ENCODE results near the gene PRRG4.
A peak's percentile ranks its signal among the peaks of the same experiment; 100 is the strongest.

PRRG4 gene

DNA sequence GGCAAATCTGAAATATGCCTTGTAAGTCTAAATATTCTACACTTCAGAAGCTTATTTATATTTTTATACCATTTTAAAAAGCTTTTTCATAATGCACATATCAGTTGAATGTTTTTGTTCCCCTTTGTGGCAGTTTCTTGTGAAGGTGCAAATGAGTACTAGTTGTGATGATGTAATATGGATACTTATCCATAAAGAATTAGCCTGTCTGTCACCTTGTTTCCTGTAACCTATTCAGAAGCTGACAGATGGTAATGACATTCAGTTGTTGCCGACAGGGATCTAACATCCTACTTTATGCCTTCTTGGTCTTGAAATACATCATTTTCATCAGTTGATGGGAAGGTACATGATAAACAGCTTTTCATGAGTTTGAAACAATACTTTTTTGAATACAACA, 65.7 kb downstream of the PRRG4 start:
- Histone ChIP-seq H3K27me3 (ENCODE audit: insufficient read depth, low read depth) (no peaks in the 10 kb centered on the region), H4K20me1 (ENCODE audit: insufficient read depth) (peaks cover 24% of the 10 kb centered on the region), H3K4me1 (ENCODE audit: low read depth, poor library complexity, severe bottlenecking) (peaks cover 51% of the 10 kb centered on the region), H3K36me3 (ENCODE audit: insufficient read depth) (no peaks in the 10 kb centered on the region), H2AFZ (ENCODE audit: low read depth) (no peak overlapping the region), H3K4me3 (IDR thresholded peaks at IDR 0.05; ENCODE audit: insufficient read depth, low read depth, low read length) (no peak overlapping the region), H3K4me2 (peak overlapping the region; percentile 74; the same call in 1 of the 2 replicates), H3K9ac (no peak overlapping the region), H3K79me2 (ENCODE audit: insufficient read depth, low read depth) (peaks cover 67% of the 10 kb centered on the region), H3K27ac (no peak overlapping the region)
- TF ChIP-seq, protein P1, sequence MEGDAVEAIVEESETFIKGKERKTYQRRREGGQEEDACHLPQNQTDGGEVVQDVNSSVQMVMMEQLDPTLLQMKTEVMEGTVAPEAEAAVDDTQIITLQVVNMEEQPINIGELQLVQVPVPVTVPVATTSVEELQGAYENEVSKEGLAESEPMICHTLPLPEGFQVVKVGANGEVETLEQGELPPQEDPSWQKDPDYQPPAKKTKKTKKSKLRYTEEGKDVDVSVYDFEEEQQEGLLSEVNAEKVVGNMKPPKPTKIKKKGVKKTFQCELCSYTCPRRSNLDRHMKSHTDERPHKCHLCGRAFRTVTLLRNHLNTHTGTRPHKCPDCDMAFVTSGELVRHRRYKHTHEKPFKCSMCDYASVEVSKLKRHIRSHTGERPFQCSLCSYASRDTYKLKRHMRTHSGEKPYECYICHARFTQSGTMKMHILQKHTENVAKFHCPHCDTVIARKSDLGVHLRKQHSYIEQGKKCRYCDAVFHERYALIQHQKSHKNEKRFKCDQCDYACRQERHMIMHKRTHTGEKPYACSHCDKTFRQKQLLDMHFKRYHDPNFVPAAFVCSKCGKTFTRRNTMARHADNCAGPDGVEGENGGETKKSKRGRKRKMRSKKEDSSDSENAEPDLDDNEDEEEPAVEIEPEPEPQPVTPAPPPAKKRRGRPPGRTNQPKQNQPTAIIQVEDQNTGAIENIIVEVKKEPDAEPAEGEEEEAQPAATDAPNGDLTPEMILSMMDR (conservative IDR thresholded peaks at IDR 0.05; ENCODE audit: low read depth, low read length): no peak

DNA sequence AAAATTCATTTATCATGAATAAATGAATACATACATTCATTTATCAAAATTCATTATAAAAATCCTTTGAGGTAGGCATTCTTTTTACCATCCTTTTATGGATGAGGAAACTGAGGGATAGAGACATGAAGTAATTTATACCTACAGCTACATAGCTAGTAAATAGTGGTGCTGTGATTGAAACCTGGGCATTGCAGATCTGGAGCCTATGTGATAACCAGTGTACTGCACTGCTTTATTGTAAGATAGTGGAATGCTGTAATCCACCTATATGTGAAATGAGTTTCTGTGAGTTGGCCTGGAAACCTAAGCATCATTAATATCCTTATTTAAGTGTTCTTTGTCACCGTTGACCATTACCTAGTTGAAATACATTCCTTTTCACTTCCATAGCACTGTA, 67.4 kb downstream of the PRRG4 start:
- Histone ChIP-seq H4K20me1 (ENCODE audit: insufficient read depth) (peaks cover 24% of the 10 kb centered on the region), H3K4me2 (no peak overlapping the region), H3K79me2 (ENCODE audit: insufficient read depth, low read depth) (peaks cover 82% of the 10 kb centered on the region), H3K27ac (no peak overlapping the region), H3K36me3 (ENCODE audit: insufficient read depth) (no peaks in the 10 kb centered on the region), H2AFZ (ENCODE audit: low read depth) (no peak overlapping the region), H3K9ac (no peak overlapping the region), H3K4me1 (ENCODE audit: low read depth, poor library complexity, severe bottlenecking) (peaks cover 42% of the 10 kb centered on the region), H3K27me3 (ENCODE audit: insufficient read depth, low read depth) (no peaks in the 10 kb centered on the region), H3K4me3 (IDR thresholded peaks at IDR 0.05; ENCODE audit: insufficient read depth, low read depth, low read length) (no peak overlapping the region)
- TF ChIP-seq, protein P1 (conservative IDR thresholded peaks at IDR 0.05; ENCODE audit: low read depth, low read length): no peak

DNA sequence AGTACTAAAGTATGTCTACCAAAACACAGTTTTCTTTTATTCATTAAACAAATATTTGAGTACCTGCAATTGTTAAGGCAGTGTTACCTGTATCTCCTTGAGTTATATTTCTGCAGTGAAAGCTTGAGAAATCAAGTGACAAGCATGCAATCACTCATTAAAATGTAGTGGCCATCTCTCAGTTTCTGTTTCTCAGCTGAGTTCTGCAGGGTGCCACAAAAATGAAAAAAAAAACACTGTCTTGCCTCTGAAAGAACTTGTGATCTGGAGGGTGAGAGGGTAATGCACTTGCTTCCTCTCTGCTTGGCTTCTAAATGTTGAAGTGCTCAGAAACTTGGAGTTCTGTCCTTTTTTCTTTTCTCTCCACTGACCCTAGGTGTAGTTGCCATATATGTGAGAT, 69.7 kb downstream of the PRRG4 start:
- TF ChIP-seq, protein P1 (conservative IDR thresholded peaks at IDR 0.05; ENCODE audit: low read depth, low read length): no peak
- H4K20me1 ChIP-seq (ENCODE audit: insufficient read depth): peaks cover 24% of the 10 kb centered on the region
- H3K27me3 ChIP-seq (ENCODE audit: insufficient read depth, low read depth): no peaks in the 10 kb centered on the region
- no peaks in the 10 kb centered on the region for H3K36me3 ChIP-seq (ENCODE audit: insufficient read depth)
- no peak overlapping the region for H2AFZ ChIP-seq (ENCODE audit: low read depth)
- H3K27ac ChIP-seq: peak overlapping the region; percentile 31; the same call in 1 of the 2 replicates
- peaks cover 42% of the 10 kb centered on the region for H3K4me1 ChIP-seq (ENCODE audit: low read depth, poor library complexity, severe bottlenecking)
- no peak overlapping the region for H3K9ac ChIP-seq
- peak overlapping the region; percentile 37 for H3K4me2 ChIP-seq
- no peak overlapping the region for H3K4me3 ChIP-seq (IDR thresholded peaks at IDR 0.05; ENCODE audit: insufficient read depth, low read depth, low read length)
- H3K79me2 ChIP-seq (ENCODE audit: insufficient read depth, low read depth): peaks cover 94% of the 10 kb centered on the region

DNA sequence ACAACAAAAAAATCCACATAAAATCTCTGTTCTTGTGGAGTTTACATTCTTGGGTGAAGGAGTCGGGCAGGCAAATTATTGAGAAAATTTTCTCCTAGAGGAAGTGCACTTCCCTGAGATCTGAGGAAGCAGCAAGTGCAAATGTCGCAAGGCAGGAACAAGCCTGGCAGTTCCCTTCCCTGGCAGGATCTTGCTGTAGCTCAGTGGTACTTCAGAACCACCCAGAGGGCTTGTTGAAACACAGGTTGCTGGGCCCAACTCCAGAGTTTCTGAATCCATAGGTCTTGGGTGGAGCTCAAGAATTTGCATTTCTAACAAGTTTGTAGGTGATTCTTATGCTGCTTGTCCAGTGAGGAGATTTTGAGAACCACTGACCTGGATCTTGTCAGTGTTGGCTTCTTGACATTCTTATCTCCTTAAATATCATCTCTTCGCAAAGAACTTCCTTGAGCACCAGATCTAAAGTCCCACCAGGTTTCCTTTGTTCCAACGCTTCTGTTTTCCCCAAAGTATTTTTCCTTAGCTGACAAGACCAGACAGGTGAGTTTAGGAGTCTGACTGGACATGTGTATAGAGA, 72.5 kb downstream of the PRRG4 start:
- Histone ChIP-seq H3K36me3 (ENCODE audit: insufficient read depth) (no peaks in the 10 kb centered on the region), H3K4me1 (ENCODE audit: low read depth, poor library complexity, severe bottlenecking) (peaks cover 26% of the 10 kb centered on the region), H3K9ac (no peak overlapping the region), H2AFZ (ENCODE audit: low read depth) (no peak overlapping the region), H3K4me3 (IDR thresholded peaks at IDR 0.05; ENCODE audit: insufficient read depth, low read depth, low read length) (no peak overlapping the region), H3K79me2 (ENCODE audit: insufficient read depth, low read depth) (peaks cover 81% of the 10 kb centered on the region), H3K27me3 (ENCODE audit: insufficient read depth, low read depth) (no peaks in the 10 kb centered on the region), H3K4me2 (no peak overlapping the region), H4K20me1 (ENCODE audit: insufficient read depth) (peaks cover 18% of the 10 kb centered on the region), H3K27ac (no peak overlapping the region)
- TF ChIP-seq, protein P1 (conservative IDR thresholded peaks at IDR 0.05; ENCODE audit: low read depth, low read length): no peak

Measured in KMS-11 (cell line).